ENCODE data around the gene SPAG9.

- TF ChIP-seq CTCF (IDR thresholded peaks at IDR 0.05) (no peak), EZH2 (IDR thresholded peaks at IDR 0.05; ENCODE audit: borderline replicate concordance, insufficient read depth, low read depth, low read length, poor library complexity, severe bottlenecking) (no peak)
These were observed 202.4 kb downstream of the SPAG9 start for GRCh38 chr17:50918071-50918932.

All from B cell (primary cell).